GM18505 (cell line): ENCODE measurements around the gene ST6GALNAC3.

ENCODE experiments used
- ATAC-seq: cut with Tn5 transposase; IDR thresholded peaks from one replicate; pipeline ENCODE4 v1.9.1; 2021; ENCODE audit not compliant: unreplicated experiment
- POLR2A ChIP-seq: IDR thresholded peaks from 4 replicates; pipeline ENCODE4 v1.6.1; 2011; ENCODE audit warnings: borderline replicate concordance; ENCODE audit not compliant: insufficient read depth, insufficient read length; ENCODE audit errors: extremely low read depth

The ST6GALNAC3 gene

GRCh38 chr1:76124196-76124595 is 49.6 kb downstream of the ST6GALNAC3 start:
- no peak for TF ChIP-seq POLR2A
- no peak for ATAC-seq

- TF ChIP-seq POLR2A = no peak
- ATAC-seq = no peak
These were observed 51.1 kb downstream of the ST6GALNAC3 start for GRCh38 chr1:76125473-76126219.

GRCh38 chr1:76128096-76128495 is 53.5 kb downstream of the ST6GALNAC3 start:
- no peak for ATAC-seq
- no peak for TF ChIP-seq POLR2A

- ATAC-seq = no peak
- no peak for TF ChIP-seq POLR2A
These were observed 55.2 kb downstream of the ST6GALNAC3 start for GRCh38 chr1:76129731-76130130.

- ATAC-seq = no peak
- no peak for TF ChIP-seq POLR2A
These were observed 56.4 kb downstream of the ST6GALNAC3 start for GRCh38 chr1:76130992-76131391.

- TF ChIP-seq POLR2A = no peak
- ATAC-seq = no peak
These were observed 59.4 kb downstream of the ST6GALNAC3 start for GRCh38 chr1:76133977-76134376.

GRCh38 chr1:76135835-76136234 is 61.3 kb downstream of the ST6GALNAC3 start:
- TF ChIP-seq POLR2A = no peak
- ATAC-seq = no peak

GRCh38 chr1:76136894-76137293 is 62.3 kb downstream of the ST6GALNAC3 start:
- no peak for TF ChIP-seq POLR2A
- no peak for ATAC-seq

GRCh38 chr1:76137746-76138145 is 63.2 kb downstream of the ST6GALNAC3 start:
- TF ChIP-seq POLR2A = no peak
- ATAC-seq = no peak

- no peak for TF ChIP-seq POLR2A
These were observed 63.7 kb downstream of the ST6GALNAC3 start for GRCh38 chr1:76138217-76138616.

GRCh38 chr1:76140227-76140626 is 65.7 kb downstream of the ST6GALNAC3 start:
- no peak for TF ChIP-seq POLR2A

More at GRCh38 chr1:76138217-76138616, 63.7 kb downstream of the ST6GALNAC3 start:
- no peak for ATAC-seq

GRCh38 chr1:76141929-76142328 is 67.4 kb downstream of the ST6GALNAC3 start:
- no peak for TF ChIP-seq POLR2A
- ATAC-seq = no peak

More at GRCh38 chr1:76140227-76140626, 65.7 kb downstream of the ST6GALNAC3 start:
- ATAC-seq = no peak

- ATAC-seq = no peak
- TF ChIP-seq POLR2A = no peak
These were observed 68.4 kb downstream of the ST6GALNAC3 start for GRCh38 chr1:76142771-76143540.

GRCh38 chr1:76144247-76144646 is 69.7 kb downstream of the ST6GALNAC3 start:
- no peak for TF ChIP-seq POLR2A
- no peak for ATAC-seq
